OCI-LY3 (cell line): Measurements from ENCODE around the gene GRIA3.

ENCODE experiments used
- H2AFZ ChIP-seq: fragments of 200-600, 300-600 bp; shearing (Covaris generic); 2 replicates; pipeline ENCODE4 v1.6.0; 2014; ENCODE audit warnings: antibody characterized with exemption, low read depth, low read length
- H3K27ac ChIP-seq: fragments of 200-600, 300-600 bp; sonication (generic); 2 replicates; pipeline ENCODE4 v1.5.1; 2014; ENCODE audit warnings: mild to moderate bottlenecking, low read length, moderate library complexity, mixed read lengths
- H3K27me3 ChIP-seq: fragments of 200-600, 300-600 bp; sonication (generic); 2 replicates; pipeline ENCODE4 v1.6.1; 2014; ENCODE audit warnings: low read depth, low read length, mixed read lengths
- H3K36me3 ChIP-seq: fragments of 200-600, 300-600 bp; sonication (generic); replicated peaks from 2 replicates; pipeline ENCODE3; 2014; ENCODE audit warnings: low read depth, low read length, mixed read lengths
- H3K4me1 ChIP-seq: fragments of 300-600, 200-600 bp; sonication (generic); 2 replicates; pipeline ENCODE4 v1.6.1; 2014; ENCODE audit warnings: low read length, mixed read lengths
- H3K4me2 ChIP-seq: fragments of 200-600, 300-600 bp; sonication (generic); 2 replicates; pipeline ENCODE4 v1.6.1; 2014; ENCODE audit warnings: low read length, mixed read lengths
- H3K4me3 ChIP-seq: fragments of 300-600, 200-600 bp; sonication (generic); 2 replicates; pipeline ENCODE4 v1.5.1; 2014; ENCODE audit warnings: antibody characterized with exemption, mild to moderate bottlenecking, low read length, moderate library complexity
- H3K79me2 ChIP-seq: fragments of 300-600, 200-600 bp; shearing (Covaris generic); 2 replicates; pipeline ENCODE4 v1.6.1; 2014; ENCODE audit warnings: mild to moderate bottlenecking, low read length, mixed read lengths
- H3K9ac ChIP-seq: fragments of 300-600, 200-600 bp; shearing (Covaris generic); 2 replicates; pipeline ENCODE4 v1.6.0; 2014; ENCODE audit warnings: mild to moderate bottlenecking, low read length, moderate library complexity
- H3K9me3 ChIP-seq: fragments of 200-600, 300-600 bp; shearing (Covaris generic); 2 replicates; pipeline ENCODE4 v1.6.1; 2014; ENCODE audit warnings: low read length, mixed read lengths; ENCODE audit not compliant: insufficient read depth
- H4K20me1 ChIP-seq: fragments of 200-600, 300-600 bp; sonication (generic); 2 replicates; pipeline ENCODE4 v1.6.1; 2016; ENCODE audit warnings: low read length, mixed read lengths; ENCODE audit not compliant: insufficient read depth
- CTCF ChIP-seq: fragments of 200-600, 300-600 bp; sonication (generic); IDR thresholded peaks from 2 replicates; pipeline ENCODE4 v1.5.1; 2014; ENCODE audit warnings: antibody characterized with exemption, low read length, low read depth
- EZH2phosphoT487 ChIP-seq: fragments of 200-600 bp; shearing (Covaris generic); IDR thresholded peaks from 2 replicates; pipeline ENCODE4 v1.6.1; 2018; ENCODE audit warnings: antibody characterized with exemption, mixed run types, low read depth

The GRIA3 gene

GRCh38 chrX:123311486-123311885 lies 127.4 kb downstream of the GRIA3 start:
- Histone ChIP-seq H3K27me3 (no peaks in the 10 kb centered on the region), H3K27ac (no peak overlapping the region), H3K36me3 (no peaks in the 10 kb centered on the region), H3K4me3 (no peak overlapping the region), H3K79me2 (no peaks in the 10 kb centered on the region), H3K4me1 (no peaks in the 10 kb centered on the region), H2AFZ (no peak overlapping the region), H3K4me2 (no peak overlapping the region), H4K20me1 (no peaks in the 10 kb centered on the region), H3K9ac (no peak overlapping the region), H3K9me3 (no peaks in the 10 kb centered on the region)
- no peak for TF ChIP-seq EZH2phosphoT487
- TF ChIP-seq CTCF = no peak

- Histone ChIP-seq H3K4me3 (no peak overlapping the region), H3K9ac (no peak overlapping the region), H3K79me2 (no peaks in the 10 kb centered on the region), H3K27ac (no peak overlapping the region), H2AFZ (no peak overlapping the region), H3K4me2 (no peak overlapping the region), H3K9me3 (no peaks in the 10 kb centered on the region), H3K36me3 (no peaks in the 10 kb centered on the region), H3K4me1 (no peaks in the 10 kb centered on the region), H4K20me1 (no peaks in the 10 kb centered on the region), H3K27me3 (no peaks in the 10 kb centered on the region)
- TF ChIP-seq CTCF = no peak
- no peak for TF ChIP-seq EZH2phosphoT487
Observed at GRCh38 chrX:123313486-123313885, 129.4 kb downstream of the GRIA3 start.

GRCh38 chrX:123320622-123321021 lies 136.5 kb downstream of the GRIA3 start:
- Histone ChIP-seq H3K27me3 (no peaks in the 10 kb centered on the region), H3K4me3 (no peak overlapping the region), H3K79me2 (no peaks in the 10 kb centered on the region), H4K20me1 (no peaks in the 10 kb centered on the region), H3K27ac (no peak overlapping the region), H3K36me3 (no peaks in the 10 kb centered on the region), H2AFZ (no peak overlapping the region), H3K4me2 (no peak overlapping the region), H3K4me1 (peaks cover 13% of the 10 kb centered on the region), H3K9me3 (no peaks in the 10 kb centered on the region), H3K9ac (no peak overlapping the region)
- no peak for TF ChIP-seq EZH2phosphoT487
- no peak for TF ChIP-seq CTCF

GRCh38 chrX:123322536-123322935 lies 138.5 kb downstream of the GRIA3 start:
- TF ChIP-seq EZH2phosphoT487 (no peak), CTCF (no peak)
- Histone ChIP-seq H3K27me3 (no peaks in the 10 kb centered on the region), H3K4me2 (no peak overlapping the region), H3K27ac (no peak overlapping the region), H3K79me2 (no peaks in the 10 kb centered on the region), H2AFZ (no peak overlapping the region), H3K36me3 (no peaks in the 10 kb centered on the region), H3K9me3 (no peaks in the 10 kb centered on the region), H3K4me3 (no peak overlapping the region), H3K4me1 (peaks cover 16% of the 10 kb centered on the region), H4K20me1 (no peaks in the 10 kb centered on the region), H3K9ac (no peak overlapping the region)
